Stimulated activated CD4-positive, alpha-beta T cell treated with anti-CD3 and anti-CD28 coated beads, Interleukin-15, amount 100 ng/mL, for 1 hour (primary cell): Measurements from ENCODE around the gene SFXN5.

Source experiments
- DNase-seq, 2 donors: peaks; one replicate each; pipeline ENCODE4 v3.0.0-alpha.2; 2020; ENCODE audit warnings: low read depth in 1 of 2, low spot score in 1 of 2

SFXN5 gene

GRCh38 chr2:72925328-72925943 is 146.1 kb downstream of the SFXN5 start:
- DNase-seq: no peak

- no peak for DNase-seq
Observed at GRCh38 chr2:72924353-72925240, 146.9 kb downstream of the SFXN5 start.

GRCh38 chr2:72923833-72924352 is 147.6 kb downstream of the SFXN5 start:
- no peak for DNase-seq

GRCh38 chr2:72921853-72922252 is 149.7 kb downstream of the SFXN5 start:
- DNase-seq: no peak

- DNase-seq: no peak
Observed at GRCh38 chr2:72921088-72921851, 150.2 kb downstream of the SFXN5 start.

GRCh38 chr2:72920318-72921087 is 151.0 kb downstream of the SFXN5 start:
- DNase-seq: no peak

GRCh38 chr2:72919414-72920317 is 151.8 kb downstream of the SFXN5 start:
- no peak for DNase-seq

GRCh38 chr2:72917877-72918553 is 153.5 kb downstream of the SFXN5 start:
- DNase-seq: no peak

GRCh38 chr2:72917138-72917876 is 154.2 kb downstream of the SFXN5 start, which contains the start of gene EMX1:
Gene EMX1 (plus strand): TSS chr2:72917519. CDS start chr2:72917853, 334 bp downstream.
- DNase-seq: peak in 1 of 2 donors; percentile 42

- DNase-seq: no peak
Observed at GRCh38 chr2:72916743-72917137, 154.8 kb downstream of the SFXN5 start.

GRCh38 chr2:72915907-72916742 is 155.4 kb downstream of the SFXN5 start:
- no peak for DNase-seq

GRCh38 chr2:72915320-72915906 is 156.1 kb downstream of the SFXN5 start:
- DNase-seq: no peak

GRCh38 chr2:72914589-72915319 is 156.8 kb downstream of the SFXN5 start:
- no peak for DNase-seq

GRCh38 chr2:72914206-72914559 is 157.3 kb downstream of the SFXN5 start:
- DNase-seq: no peak

GRCh38 chr2:72913486-72914205 is 157.9 kb downstream of the SFXN5 start:
- no peak for DNase-seq

- DNase-seq: no peak
Observed at GRCh38 chr2:72911256-72911655, 160.3 kb downstream of the SFXN5 start.
